K562 (cell line): ENCODE data around the gene CTF1. TPM values are rescaled to one million over a fixed set of nuclear protein-coding genes. Genes with fewer than 3 reads are reported as not detected.
A peak's percentile ranks its signal among the peaks of the same experiment; 100 is the strongest.

Source experiments
- ARNT ChIP-seq, 2 experiments: fragments of 450-650 bp; IDR thresholded peaks; 2 replicates each; pipeline ENCODE4 v1.6.1; 2016; ENCODE audit warnings: mild to moderate bottlenecking in 1 of 2
- ELF1 ChIP-seq: fragments of 200-800 bp; sonication (Bioruptor generic); IDR thresholded peaks from 2 replicates; pipeline ENCODE4 v1.6.1; 2016; ENCODE audit warnings: missing genetic modification characterization, missing compliant biosample characterization
- JUN ChIP-seq, 2 experiments: sonication (generic) in 1 of 2; formaldehyde crosslinking in 1 of 2; IDR thresholded peaks; 2 replicates each; pipeline versions ENCODE4 v1.6.1 to v1.8.0; 2012 to 2022; ENCODE audit warnings: borderline replicate concordance in 2 of 2, mild to moderate bottlenecking in 2 of 2, improper control_type of control experiment in 1 of 2, low read depth in 1 of 2, low read length in 1 of 2, missing genetic modification reagents in 1 of 2
- PTRF ChIP-seq: fragments of 450-650 bp; IDR thresholded peaks from 2 replicates; pipeline ENCODE4 v1.6.1; 2016; ENCODE audit warnings: mild to moderate bottlenecking, missing genetic modification characterization, missing compliant biosample characterization
- RB1 ChIP-seq: fragments of 450-650 bp; IDR thresholded peaks from 2 replicates; pipeline ENCODE4 v1.6.1; 2017; ENCODE audit warnings: low read depth, mild to moderate bottlenecking
- RCOR1 ChIP-seq, 2 experiments: IDR thresholded peaks; 2 replicates each; pipeline ENCODE4 v1.6.1; 2012; ENCODE audit warnings: low read depth in 2 of 2, low read length in 2 of 2, borderline replicate concordance in 1 of 2, improper control_type of control experiment in 1 of 2
- SMAD4 ChIP-seq: fragments of 250-450 bp; sonication (Bioruptor Pico); conservative IDR thresholded peaks from 2 replicates; pipeline ENCODE4 v1.8.0; 2021; ENCODE audit warnings: inconsistent platforms, mild to moderate bottlenecking, moderate library complexity
- YY1 ChIP-seq, 3 experiments: IDR thresholded peaks; 2 replicates each; pipeline ENCODE4 v1.6.1; 2011; ENCODE audit warnings: low read length in 2 of 3, mild to moderate bottlenecking in 2 of 3, moderate library complexity in 2 of 3, borderline replicate concordance in 1 of 3, control low read depth in 1 of 3, low read depth in 1 of 3; ENCODE audit not compliant: insufficient read depth in 3 of 3, insufficient replicate concordance in 2 of 3, control insufficient read depth in 1 of 3, insufficient read length in 1 of 3; ENCODE audit errors: extremely low read depth in 1 of 3
- ZNF143 ChIP-seq: sonication (generic); formaldehyde crosslinking; IDR thresholded peaks from 2 replicates; pipeline ENCODE4 v1.9.0; 2022; ENCODE audit warnings: mild to moderate bottlenecking, missing genetic modification reagents
- ZNF347 ChIP-seq: fragments of 450-650 bp; formaldehyde crosslinking; IDR thresholded peaks from 2 replicates; pipeline ENCODE4 v1.4.0; 2020; ENCODE audit warnings: low read depth, mild to moderate bottlenecking, moderate library complexity
- ZNF551 ChIP-seq: fragments of 250-450 bp; sonication (Bioruptor Pico); IDR thresholded peaks from 2 replicates; pipeline ENCODE4 v1.5.0; 2021; ENCODE audit warnings: mild to moderate bottlenecking, moderate library complexity
- ZNF778 ChIP-seq: fragments of 450-650 bp; formaldehyde crosslinking; IDR thresholded peaks from 2 replicates; pipeline ENCODE4 v1.4.0; 2020; ENCODE audit warnings: mild to moderate bottlenecking, moderate library complexity
- polyA plus RNA-seq, 8 experiments: library from polyadenylated mRNA; depleted of rRNA in 4 of 8; stranded (reverse) in 5 of 8; unstranded in 3 of 8; fragments of >200 nt; fragmentation: Nextera tagmentation in 2 of 8; fragmentation: Illumina TruSeq in 1 of 8; extraction: Ambion mirVana in 2 of 8; extraction: Trizol in 1 of 8; gene quantifications; 2 replicates each; pipeline versions ENCODE4 v1.2.1 to v1.2.3, GENCODE V29; 2011 to 2014; ENCODE audit warnings: inconsistent platforms in 1 of 8, missing spikeins in 1 of 8
- total RNA-seq, 7 experiments: library from RNA; depleted of rRNA in 6 of 7; stranded (reverse); fragments of >200 nt in 6 of 7; fragmentation: Illumina TruSeq in 2 of 7; extraction: Trizol in 2 of 7; gene quantifications; 2 replicates each; pipeline versions ENCODE4 v1.2.1 to v1.2.3, GENCODE V29; 2011 to 2021; ENCODE audit warnings: low replicate concordance in 1 of 7
- TF ChIP-seq, protein P1 (sequence below): fragments of 450-650 bp; IDR thresholded peaks from 2 replicates; pipeline ENCODE4 v1.6.1; 2016; ENCODE audit warnings: mild to moderate bottlenecking
- TF ChIP-seq, protein P2 (sequence below): fragments of 450-650 bp; formaldehyde crosslinking; IDR thresholded peaks from 2 replicates; pipeline ENCODE4 v1.4.0; 2020; ENCODE audit warnings: mild to moderate bottlenecking, moderate library complexity
- TF ChIP-seq, protein P3 (sequence below): fragments of 250-450 bp; sonication (Bioruptor Pico); IDR thresholded peaks from 2 replicates; pipeline ENCODE4 v1.8.0; 2021; ENCODE audit warnings: mild to moderate bottlenecking, moderate library complexity

Gene CTF1
- total and polyA plus RNA-seq, 9 of the 15 experiments (the other 6 are each of a cell fraction or from before 2014, with no cell fraction given): 0.24 to 2.5 (median 0.44) TPM

DNA sequence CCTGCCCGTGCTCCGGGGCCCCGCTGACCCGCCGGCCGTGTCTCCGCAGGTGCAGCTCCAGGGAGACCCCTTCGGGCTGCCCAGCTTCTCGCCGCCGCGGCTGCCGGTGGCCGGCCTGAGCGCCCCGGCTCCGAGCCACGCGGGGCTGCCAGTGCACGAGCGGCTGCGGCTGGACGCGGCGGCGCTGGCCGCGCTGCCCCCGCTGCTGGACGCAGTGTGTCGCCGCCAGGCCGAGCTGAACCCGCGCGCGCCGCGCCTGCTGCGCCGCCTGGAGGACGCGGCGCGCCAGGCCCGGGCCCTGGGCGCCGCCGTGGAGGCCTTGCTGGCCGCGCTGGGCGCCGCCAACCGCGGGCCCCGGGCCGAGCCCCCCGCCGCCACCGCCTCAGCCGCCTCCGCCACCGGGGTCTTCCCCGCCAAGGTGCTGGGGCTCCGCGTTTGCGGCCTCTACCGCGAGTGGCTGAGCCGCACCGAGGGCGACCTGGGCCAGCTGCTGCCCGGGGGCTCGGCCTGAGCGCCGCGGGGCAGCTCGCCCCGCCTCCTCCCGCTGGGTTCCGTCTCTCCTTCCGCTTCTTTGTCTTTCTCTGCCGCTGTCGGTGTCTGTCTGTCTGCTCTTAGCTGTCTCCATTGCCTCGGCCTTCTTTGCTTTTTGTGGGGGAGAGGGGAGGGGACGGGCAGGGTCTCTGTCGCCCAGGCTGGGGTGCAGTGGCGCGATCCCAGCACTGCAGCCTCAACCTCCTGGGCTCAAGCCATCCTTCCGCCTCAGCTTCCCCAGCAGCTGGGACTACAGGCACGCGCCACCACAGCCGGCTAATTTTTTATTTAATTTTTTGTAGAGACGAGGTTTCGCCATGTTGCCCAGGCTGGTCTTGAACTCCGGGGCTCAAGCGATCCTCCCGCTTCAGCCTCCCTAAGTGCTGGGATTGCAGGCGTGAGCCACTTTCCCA, 5.9 kb downstream of the CTF1 start (continued):
- TF ChIP-seq, protein P1, sequence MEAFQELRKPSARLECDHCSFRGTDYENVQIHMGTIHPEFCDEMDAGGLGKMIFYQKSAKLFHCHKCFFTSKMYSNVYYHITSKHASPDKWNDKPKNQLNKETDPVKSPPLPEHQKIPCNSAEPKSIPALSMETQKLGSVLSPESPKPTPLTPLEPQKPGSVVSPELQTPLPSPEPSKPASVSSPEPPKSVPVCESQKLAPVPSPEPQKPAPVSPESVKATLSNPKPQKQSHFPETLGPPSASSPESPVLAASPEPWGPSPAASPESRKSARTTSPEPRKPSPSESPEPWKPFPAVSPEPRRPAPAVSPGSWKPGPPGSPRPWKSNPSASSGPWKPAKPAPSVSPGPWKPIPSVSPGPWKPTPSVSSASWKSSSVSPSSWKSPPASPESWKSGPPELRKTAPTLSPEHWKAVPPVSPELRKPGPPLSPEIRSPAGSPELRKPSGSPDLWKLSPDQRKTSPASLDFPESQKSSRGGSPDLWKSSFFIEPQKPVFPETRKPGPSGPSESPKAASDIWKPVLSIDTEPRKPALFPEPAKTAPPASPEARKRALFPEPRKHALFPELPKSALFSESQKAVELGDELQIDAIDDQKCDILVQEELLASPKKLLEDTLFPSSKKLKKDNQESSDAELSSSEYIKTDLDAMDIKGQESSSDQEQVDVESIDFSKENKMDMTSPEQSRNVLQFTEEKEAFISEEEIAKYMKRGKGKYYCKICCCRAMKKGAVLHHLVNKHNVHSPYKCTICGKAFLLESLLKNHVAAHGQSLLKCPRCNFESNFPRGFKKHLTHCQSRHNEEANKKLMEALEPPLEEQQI: no peak
- TF ChIP-seq ZNF551 (no peak), ZNF778 (CRISPR knock-in tag) (no peak), ZNF347 (CRISPR knock-in tag) (no peak), YY1 (IDR thresholded peaks at IDR 0.05; ENCODE audit: borderline replicate concordance in 1 of 3, control insufficient read depth in 1 of 3, extremely low read depth in 1 of 3, insufficient read depth in 3 of 3, insufficient read length in 1 of 3, insufficient replicate concordance in 2 of 3, low read depth in 1 of 3, low read length in 2 of 3) (peak in 2 of 3 experiments; percentile 36 to 65), ARNT (IDR thresholded peaks at IDR 0.05) (no peak), RB1 (peak; percentile 96), PTRF (tag) (no peak), JUN (IDR thresholded peaks at IDR 0.05; ENCODE audit: borderline replicate concordance, low read depth, low read length) (peak; percentile 21; the same call in 1 of the 2 replicates), JUN (CRISPR knock-in tag; IDR thresholded peaks at IDR 0.05; ENCODE audit: borderline replicate concordance) (no peak), SMAD4 (CRISPR knock-in tag) (peak; percentile 92), ZNF143 (CRISPR knock-in tag) (no peak), ELF1 (tag) (peak; percentile 49), RCOR1 (IDR thresholded peaks at IDR 0.05; ENCODE audit: borderline replicate concordance in 1 of 2, low read depth in 2 of 2, low read length in 2 of 2) (no peak)
- TF ChIP-seq, protein P2, sequence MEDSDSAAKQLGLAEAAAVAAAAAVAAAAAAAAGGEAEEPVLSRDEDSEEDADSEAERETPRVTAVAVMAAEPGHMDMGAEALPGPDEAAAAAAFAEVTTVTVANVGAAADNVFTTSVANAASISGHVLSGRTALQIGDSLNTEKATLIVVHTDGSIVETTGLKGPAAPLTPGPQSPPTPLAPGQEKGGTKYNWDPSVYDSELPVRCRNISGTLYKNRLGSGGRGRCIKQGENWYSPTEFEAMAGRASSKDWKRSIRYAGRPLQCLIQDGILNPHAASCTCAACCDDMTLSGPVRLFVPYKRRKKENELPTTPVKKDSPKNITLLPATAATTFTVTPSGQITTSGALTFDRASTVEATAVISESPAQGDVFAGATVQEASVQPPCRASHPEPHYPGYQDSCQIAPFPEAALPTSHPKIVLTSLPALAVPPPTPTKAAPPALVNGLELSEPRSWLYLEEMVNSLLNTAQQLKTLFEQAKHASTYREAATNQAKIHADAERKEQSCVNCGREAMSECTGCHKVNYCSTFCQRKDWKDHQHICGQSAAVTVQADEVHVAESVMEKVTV (CRISPR knock-in tag): no peak
- TF ChIP-seq, protein P3, sequence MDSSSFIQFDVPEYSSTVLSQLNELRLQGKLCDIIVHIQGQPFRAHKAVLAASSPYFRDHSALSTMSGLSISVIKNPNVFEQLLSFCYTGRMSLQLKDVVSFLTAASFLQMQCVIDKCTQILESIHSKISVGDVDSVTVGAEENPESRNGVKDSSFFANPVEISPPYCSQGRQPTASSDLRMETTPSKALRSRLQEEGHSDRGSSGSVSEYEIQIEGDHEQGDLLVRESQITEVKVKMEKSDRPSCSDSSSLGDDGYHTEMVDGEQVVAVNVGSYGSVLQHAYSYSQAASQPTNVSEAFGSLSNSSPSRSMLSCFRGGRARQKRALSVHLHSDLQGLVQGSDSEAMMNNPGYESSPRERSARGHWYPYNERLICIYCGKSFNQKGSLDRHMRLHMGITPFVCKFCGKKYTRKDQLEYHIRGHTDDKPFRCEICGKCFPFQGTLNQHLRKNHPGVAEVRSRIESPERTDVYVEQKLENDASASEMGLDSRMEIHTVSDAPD (CRISPR knock-in tag): no peak
